Activated naive CD4-positive, alpha-beta T cell treated with anti-CD3 and anti-CD28 coated beads, Interleukin-2, amount 10 ng/mL, durations not matched to agents 7 days and 5 days (primary cell): ENCODE results near the gene APOL4.
A peak's percentile ranks its signal among the peaks of the same experiment; 100 is the strongest.

Source experiments
- CTCF ChIA-PET: fragments of 350-600 bp; sonication (Branson Sonifier 250); formaldehyde crosslinking; loops from one replicate; lab custom pipeline; 2021; ENCODE audit warnings: antibody characterized with exemption; lab: Charles Lee
- DNase-seq: peaks from one replicate; pipeline ENCODE4 v3.0.0-alpha.2; 2020
- H3K27ac Mint-ChIP-seq: one replicate; pipeline ENCODE4 v1.8.0; 2021; ENCODE audit warnings: mild to moderate bottlenecking, moderate library complexity, mixed read lengths
- H3K27me3 Mint-ChIP-seq: one replicate; pipeline ENCODE4 v1.8.0; 2021; ENCODE audit warnings: mild to moderate bottlenecking, mixed read lengths
- H3K36me3 Mint-ChIP-seq: one replicate; pipeline ENCODE4 v1.8.0; 2021; ENCODE audit warnings: mixed read lengths
- H3K4me1 Mint-ChIP-seq: one replicate; pipeline ENCODE4 v1.8.0; 2021; ENCODE audit warnings: mixed read lengths
- H3K4me3 Mint-ChIP-seq: one replicate; pipeline ENCODE4 v1.8.0; 2021; ENCODE audit warnings: mild to moderate bottlenecking, moderate library complexity, mixed read lengths
- H3K9me3 Mint-ChIP-seq: one replicate; pipeline ENCODE4 v1.8.0; 2021; ENCODE audit warnings: mixed read lengths

The APOL4 gene

DNA sequence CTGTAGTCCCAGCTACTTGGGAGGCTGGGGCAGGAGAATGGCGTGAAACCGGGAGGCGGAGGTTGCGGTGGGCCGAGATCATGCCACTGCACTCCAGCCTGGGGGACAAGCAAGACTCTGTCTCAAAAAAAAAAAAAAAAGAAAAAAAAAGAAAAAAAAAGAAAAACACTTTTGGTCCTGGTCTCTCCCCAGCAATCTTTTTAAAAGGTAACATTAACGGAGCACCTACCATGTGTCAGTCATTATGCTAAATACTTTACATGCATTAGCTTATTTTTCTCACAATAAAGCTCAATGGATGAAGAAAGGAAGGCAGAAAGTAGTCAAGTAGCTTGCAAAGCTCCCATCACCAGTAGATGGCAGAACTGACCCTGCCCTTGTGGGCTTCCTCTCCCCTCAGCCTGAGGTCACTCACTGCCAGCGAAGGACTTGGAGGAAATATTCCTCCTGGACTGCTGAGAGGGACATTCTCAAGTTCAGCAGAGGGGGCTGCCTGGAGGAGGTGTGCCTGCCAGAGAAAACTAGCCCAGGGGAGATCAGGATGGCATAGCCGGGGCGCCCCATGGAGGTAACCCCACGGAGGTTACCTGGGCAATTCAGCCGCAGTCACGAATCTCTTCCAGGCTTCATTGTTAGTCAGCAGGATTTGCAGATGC, 56.6 kb downstream of the APOL4 start:
- Mint-ChIP-seq H3K27ac (peak overlapping the region; percentile 39), H3K36me3 (peaks cover 66% of the 10 kb centered on the region), H3K4me1 (no peaks in the 10 kb centered on the region), H3K4me3 (no peak overlapping the region), H3K9me3 (no peaks in the 10 kb centered on the region), H3K27me3 (no peaks in the 10 kb centered on the region)
- peak; percentile 53 for DNase-seq
- CTCF ChIA-PET = interaction anchor here (0.9 to 4.8 kb wide), 5 partner anchors 10 to 95 kb away, joined by 3 to 48 read pairs (median 5); partner anchors contain the start of genes APOL2 and APOL3

- no peak for DNase-seq
- CTCF ChIA-PET = interaction anchor here (4.8 kb wide), 1 partner anchor 35 kb away, joined by 48 read pairs; no protein-coding TSS in a partner anchor
- H3K36me3 Mint-ChIP-seq = peaks cover 67% of the 10 kb centered on the region
Observed at GRCh38 chr22:36143956-36144355, 57.7 kb downstream of the APOL4 start.

DNA sequence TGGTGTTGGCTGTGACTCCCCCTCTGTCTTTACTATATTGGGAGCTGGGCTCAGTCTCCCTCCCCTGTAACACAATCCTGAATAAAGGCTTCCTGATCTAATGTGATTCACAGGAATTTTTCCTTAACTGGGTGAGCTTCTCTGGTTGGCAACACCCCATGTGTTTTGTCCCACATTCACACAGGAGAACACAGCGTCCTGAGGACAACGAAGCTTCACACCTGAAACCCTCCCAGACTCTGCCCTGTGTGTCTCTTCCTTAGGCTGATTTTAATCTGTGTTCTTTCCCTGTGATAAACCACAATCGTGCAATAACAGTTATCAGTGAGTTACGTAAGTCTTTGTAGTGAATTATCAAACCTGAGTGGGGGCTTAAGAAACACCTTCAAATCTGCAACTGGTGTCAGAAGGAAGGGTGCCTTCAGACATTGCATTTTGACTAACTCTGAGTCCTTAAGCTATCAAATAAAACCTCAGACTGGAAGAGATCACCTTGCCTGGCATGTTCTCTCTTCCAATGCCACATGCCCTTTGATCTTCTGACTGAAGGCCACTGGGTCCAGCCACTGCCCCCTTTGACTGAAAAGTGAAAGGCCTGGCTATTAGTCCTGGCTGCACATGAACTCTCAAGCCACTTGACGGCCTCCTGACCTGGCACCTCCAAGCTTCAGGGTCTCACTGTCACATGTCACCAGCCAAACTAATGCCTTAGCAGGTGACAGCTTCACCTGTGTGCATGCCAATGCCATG, 58.4 kb downstream of the APOL4 start:
- no peaks in the 10 kb centered on the region for H3K27me3 Mint-ChIP-seq
- no peak overlapping the region for H3K4me3 Mint-ChIP-seq
- H3K27ac Mint-ChIP-seq = no peak overlapping the region
- no peaks in the 10 kb centered on the region for H3K4me1 Mint-ChIP-seq
- no peak for DNase-seq
- CTCF ChIA-PET = interaction anchor here (4.8 kb wide), 1 partner anchor 36 kb away, joined by 48 read pairs; no protein-coding TSS in a partner anchor
- peaks cover 65% of the 10 kb centered on the region for H3K36me3 Mint-ChIP-seq
- no peaks in the 10 kb centered on the region for H3K9me3 Mint-ChIP-seq

More at GRCh38 chr22:36143956-36144355, 57.7 kb downstream of the APOL4 start:
- H3K27ac Mint-ChIP-seq = no peak overlapping the region
- H3K4me3 Mint-ChIP-seq = no peak overlapping the region
- no peaks in the 10 kb centered on the region for H3K27me3 Mint-ChIP-seq
- no peaks in the 10 kb centered on the region for H3K4me1 Mint-ChIP-seq
- no peaks in the 10 kb centered on the region for H3K9me3 Mint-ChIP-seq

DNA sequence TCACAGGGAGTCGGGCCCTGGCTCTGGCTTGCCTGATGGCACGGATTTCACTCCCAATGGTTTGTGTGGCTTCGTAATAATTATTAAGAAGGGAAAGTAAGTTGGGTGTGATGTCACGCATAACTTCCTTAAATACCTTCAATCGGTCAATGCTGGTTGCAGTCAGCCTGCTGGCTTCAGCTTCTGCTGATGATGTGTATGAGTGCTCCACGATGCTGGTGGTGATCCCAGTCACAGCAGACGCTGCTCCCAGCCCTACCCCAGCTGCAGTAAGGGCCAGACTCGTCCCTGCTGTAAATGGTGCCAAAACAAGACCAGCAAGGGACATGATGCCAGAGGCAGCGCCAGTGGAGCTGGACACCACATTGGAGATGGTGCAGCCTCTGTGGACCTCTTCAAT, 60.1 kb downstream of the APOL4 start:
- no peak for DNase-seq
- Mint-ChIP-seq H3K9me3 (no peaks in the 10 kb centered on the region), H3K36me3 (peaks cover 55% of the 10 kb centered on the region), H3K4me3 (no peak overlapping the region), H3K27me3 (no peaks in the 10 kb centered on the region), H3K27ac (no peak overlapping the region), H3K4me1 (no peaks in the 10 kb centered on the region)
- CTCF ChIA-PET = interaction anchor here (0.9 to 1.3 kb wide), 3 partner anchors 36 to 75 kb away, joined by 3 to 4 read pairs (median 3); no protein-coding TSS in a partner anchor
